Astrocyte (in vitro differentiated cells and primary cell): Measurements from ENCODE around the gene ERMP1. TPM values are rescaled to one million over a fixed set of nuclear protein-coding genes. Genes with fewer than 3 reads are reported as not detected.

ENCODE experiments used
- DNase-seq: peaks from one replicate; pipeline ENCODE4 v3.0.0-alpha.2; 2010; ENCODE audit warnings: low read depth
- FAIRE-seq: peaks from 2 replicates; lab custom pipeline; 2011; peaks lifted over from hg19 to GRCh38; lab: Jason Lieb, UNC
- H2AFZ ChIP-seq: 2 replicates; pipeline ENCODE4 v1.6.0; 2012; ENCODE audit warnings: low read depth, low read length, inconsistent platforms
- H3K27ac ChIP-seq: 2 replicates; pipeline ENCODE4 v1.5.1; 2011; ENCODE audit warnings: low read depth, low read length, inconsistent platforms
- H3K27me3 ChIP-seq: 2 replicates; pipeline ENCODE4 v1.6.0; 2011; ENCODE audit warnings: low read length, inconsistent platforms; ENCODE audit not compliant: insufficient read depth
- H3K36me3 ChIP-seq: 2 replicates; pipeline ENCODE4 v1.5.1; 2011; ENCODE audit warnings: low read length, inconsistent platforms; ENCODE audit not compliant: insufficient read depth
- H3K4me1 ChIP-seq: 2 replicates; pipeline ENCODE4 v1.5.1; 2011; ENCODE audit warnings: low read length, inconsistent platforms; ENCODE audit not compliant: insufficient read depth
- H3K4me2 ChIP-seq: 2 replicates; pipeline ENCODE4 v1.6.0; 2012; ENCODE audit warnings: low read length, inconsistent platforms
- H3K4me3 ChIP-seq: 2 replicates; pipeline ENCODE4 v1.5.1; 2011; ENCODE audit warnings: low read depth, mild to moderate bottlenecking, low read length, inconsistent platforms; ENCODE audit not compliant: insufficient read depth
- H3K79me2 ChIP-seq: 2 replicates; pipeline ENCODE4 v1.6.0; 2012; ENCODE audit warnings: mild to moderate bottlenecking, low read length, inconsistent platforms; ENCODE audit not compliant: insufficient read depth
- H3K9ac ChIP-seq: 2 replicates; pipeline ENCODE4 v1.6.0; 2012; ENCODE audit warnings: mild to moderate bottlenecking, low read length, inconsistent platforms
- H3K9me3 ChIP-seq: 2 replicates; pipeline ENCODE4 v1.5.1; 2012; ENCODE audit warnings: low read depth, mild to moderate bottlenecking, low read length, inconsistent platforms; ENCODE audit not compliant: insufficient read depth
- H4K20me1 ChIP-seq: 2 replicates; pipeline ENCODE4 v1.6.0; 2012; ENCODE audit warnings: low read length, inconsistent platforms; ENCODE audit not compliant: insufficient read depth
- H3K27ac Mint-ChIP-seq: one replicate; pipeline ENCODE4 v1.8.0; 2021; ENCODE audit warnings: mild to moderate bottlenecking, mixed read lengths; ENCODE audit not compliant: unreplicated experiment
- H3K27me3 Mint-ChIP-seq: one replicate; pipeline ENCODE4 v1.8.0; 2021; ENCODE audit warnings: low read depth, mixed read lengths; ENCODE audit not compliant: unreplicated experiment
- H3K36me3 Mint-ChIP-seq: one replicate; pipeline ENCODE4 v1.8.0; 2021; ENCODE audit warnings: low read depth, mixed read lengths; ENCODE audit not compliant: unreplicated experiment
- H3K4me1 Mint-ChIP-seq: one replicate; pipeline ENCODE4 v1.8.0; 2021; ENCODE audit warnings: low read depth, mixed read lengths; ENCODE audit not compliant: unreplicated experiment
- H3K4me3 Mint-ChIP-seq: one replicate; pipeline ENCODE4 v1.8.0; 2021; ENCODE audit warnings: mild to moderate bottlenecking, moderate library complexity, mixed read lengths; ENCODE audit not compliant: unreplicated experiment
- H3K9me3 Mint-ChIP-seq: one replicate; pipeline ENCODE4 v1.8.0; 2021; ENCODE audit warnings: mild to moderate bottlenecking, mixed read lengths; ENCODE audit not compliant: unreplicated experiment
- EZH2 ChIP-seq: IDR thresholded peaks from 2 replicates; pipeline ENCODE4 v1.6.1; 2012; ENCODE audit warnings: mild to moderate bottlenecking, low read length, inconsistent platforms; ENCODE audit not compliant: insufficient read depth
- total RNA-seq: library from RNA; stranded (reverse); gene quantifications from 2 replicates; pipeline ENCODE4 v1.2.1, GENCODE V29; 2021
- TF ChIP-seq, protein P1 (sequence below): IDR thresholded peaks from 2 replicates; pipeline ENCODE4 v1.5.1; 2011; ENCODE audit warnings: low read depth, mild to moderate bottlenecking, inconsistent platforms, low read length, moderate library complexity; ENCODE audit not compliant: insufficient read depth

Gene ERMP1
- total RNA-seq, 1 donor from 2014 or later = 8.8 TPM

GRCh38 chr9:5811751-5812150 is 21.2 kb downstream of the ERMP1 start:
- no peak overlapping the region for H3K4me2 ChIP-seq
- H3K4me1 Mint-ChIP-seq = no peaks in the 10 kb centered on the region
- H3K27ac Mint-ChIP-seq = no peak overlapping the region
- DNase-seq (no peak), FAIRE-seq (no peak)
- no peaks in the 10 kb centered on the region for H3K9me3 ChIP-seq
- H3K79me2 ChIP-seq = no peaks in the 10 kb centered on the region
- no peak overlapping the region for H3K4me3 ChIP-seq
- H3K4me3 Mint-ChIP-seq = no peak overlapping the region
- no peaks in the 10 kb centered on the region for H3K36me3 Mint-ChIP-seq
- H3K36me3 ChIP-seq = no peaks in the 10 kb centered on the region
- H2AFZ ChIP-seq = no peak overlapping the region
- H3K4me1 ChIP-seq = no peaks in the 10 kb centered on the region
- no peak overlapping the region for H3K9ac ChIP-seq
- H3K27me3 ChIP-seq = no peaks in the 10 kb centered on the region
- H4K20me1 ChIP-seq = no peaks in the 10 kb centered on the region
- TF ChIP-seq, protein P1, sequence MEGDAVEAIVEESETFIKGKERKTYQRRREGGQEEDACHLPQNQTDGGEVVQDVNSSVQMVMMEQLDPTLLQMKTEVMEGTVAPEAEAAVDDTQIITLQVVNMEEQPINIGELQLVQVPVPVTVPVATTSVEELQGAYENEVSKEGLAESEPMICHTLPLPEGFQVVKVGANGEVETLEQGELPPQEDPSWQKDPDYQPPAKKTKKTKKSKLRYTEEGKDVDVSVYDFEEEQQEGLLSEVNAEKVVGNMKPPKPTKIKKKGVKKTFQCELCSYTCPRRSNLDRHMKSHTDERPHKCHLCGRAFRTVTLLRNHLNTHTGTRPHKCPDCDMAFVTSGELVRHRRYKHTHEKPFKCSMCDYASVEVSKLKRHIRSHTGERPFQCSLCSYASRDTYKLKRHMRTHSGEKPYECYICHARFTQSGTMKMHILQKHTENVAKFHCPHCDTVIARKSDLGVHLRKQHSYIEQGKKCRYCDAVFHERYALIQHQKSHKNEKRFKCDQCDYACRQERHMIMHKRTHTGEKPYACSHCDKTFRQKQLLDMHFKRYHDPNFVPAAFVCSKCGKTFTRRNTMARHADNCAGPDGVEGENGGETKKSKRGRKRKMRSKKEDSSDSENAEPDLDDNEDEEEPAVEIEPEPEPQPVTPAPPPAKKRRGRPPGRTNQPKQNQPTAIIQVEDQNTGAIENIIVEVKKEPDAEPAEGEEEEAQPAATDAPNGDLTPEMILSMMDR = no peak
- TF ChIP-seq EZH2 = no peak
- H3K9me3 Mint-ChIP-seq = no peaks in the 10 kb centered on the region
- no peak overlapping the region for H3K27ac ChIP-seq
- no peaks in the 10 kb centered on the region for H3K27me3 Mint-ChIP-seq

DNA sequence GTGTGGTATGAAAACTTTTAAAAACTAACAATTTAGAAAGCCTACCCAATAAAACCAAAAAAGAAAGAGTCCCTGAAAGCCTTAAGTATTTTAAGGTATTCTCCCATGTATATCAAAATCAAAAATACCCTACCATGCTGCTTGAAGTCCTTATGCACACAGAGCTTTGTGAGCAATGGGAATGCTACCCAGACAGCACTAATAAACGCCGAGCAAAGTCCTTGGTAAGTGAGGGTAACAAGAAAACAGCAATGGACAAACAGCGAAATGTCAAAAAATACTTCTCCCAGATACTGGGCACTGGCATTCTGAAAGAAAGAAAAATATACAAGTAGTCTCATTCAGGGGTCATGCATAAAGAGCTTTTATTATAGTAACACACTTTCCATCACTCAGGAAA is 27.4 kb downstream of the ERMP1 start:
- Histone ChIP-seq H3K4me3 (no peak overlapping the region), H3K36me3 (no peaks in the 10 kb centered on the region), H3K9ac (no peak overlapping the region), H3K27ac (no peak overlapping the region), H3K9me3 (no peaks in the 10 kb centered on the region), H3K4me1 (no peaks in the 10 kb centered on the region), H3K79me2 (no peaks in the 10 kb centered on the region), H2AFZ (no peak overlapping the region), H4K20me1 (no peaks in the 10 kb centered on the region), H3K27me3 (no peaks in the 10 kb centered on the region), H3K4me2 (no peak overlapping the region)
- H3K9me3 Mint-ChIP-seq = no peaks in the 10 kb centered on the region
- H3K4me1 Mint-ChIP-seq = peaks cover 11% of the 10 kb centered on the region
- DNase-seq (no peak), FAIRE-seq (no peak)
- H3K36me3 Mint-ChIP-seq = no peaks in the 10 kb centered on the region
- no peak overlapping the region for H3K27ac Mint-ChIP-seq
- no peaks in the 10 kb centered on the region for H3K27me3 Mint-ChIP-seq
- H3K4me3 Mint-ChIP-seq = no peak overlapping the region
- TF ChIP-seq, protein P1 = no peak
- TF ChIP-seq EZH2 = no peak

DNA sequence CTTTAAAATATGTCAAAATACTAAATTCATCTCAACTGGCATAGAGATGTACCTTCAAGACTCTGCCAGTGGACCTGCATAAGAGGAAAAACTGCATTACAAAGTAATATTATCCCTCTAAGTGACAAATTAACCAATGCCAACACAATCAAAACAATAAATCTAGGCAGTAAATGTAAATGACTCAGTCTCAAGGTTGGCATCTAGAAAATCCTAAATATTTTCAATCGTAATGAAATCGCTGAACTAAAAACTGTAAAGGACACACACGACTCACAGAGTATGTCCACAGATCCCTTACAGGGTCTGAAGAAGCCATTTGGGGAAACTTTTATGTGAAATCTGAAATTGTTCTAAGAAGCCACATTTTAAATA is 31.2 kb downstream of the ERMP1 start:
- Histone ChIP-seq H3K9ac (no peak overlapping the region), H3K4me2 (no peak overlapping the region), H3K79me2 (no peaks in the 10 kb centered on the region), H3K27me3 (no peaks in the 10 kb centered on the region), H2AFZ (no peak overlapping the region), H3K36me3 (no peaks in the 10 kb centered on the region), H3K4me1 (no peaks in the 10 kb centered on the region), H4K20me1 (no peaks in the 10 kb centered on the region), H3K9me3 (no peaks in the 10 kb centered on the region), H3K4me3 (no peak overlapping the region), H3K27ac (no peak overlapping the region)
- no peaks in the 10 kb centered on the region for H3K27me3 Mint-ChIP-seq
- H3K27ac Mint-ChIP-seq = no peak overlapping the region
- H3K36me3 Mint-ChIP-seq = no peaks in the 10 kb centered on the region
- DNase-seq = no peak
- FAIRE-seq = no peak
- TF ChIP-seq, protein P1 = no peak
- TF ChIP-seq EZH2 = no peak
- H3K4me1 Mint-ChIP-seq = peaks cover 18% of the 10 kb centered on the region
- no peaks in the 10 kb centered on the region for H3K9me3 Mint-ChIP-seq
- H3K4me3 Mint-ChIP-seq = no peak overlapping the region
